Embryonic facial prominence (tissue), 1 donor: Measurements from ENCODE around the gene TRAPPC3L.
"Not testable (repeated sequence)": the region's sequence is repeated elsewhere in the genome, so short reads cannot be mapped to it uniquely, and the experiment has no call there.

Experiments
- DNase-seq: peaks from one replicate; pipeline ENCODE4 v3.0.0-alpha.2; 2016; ENCODE audit errors: extremely low spot score

The TRAPPC3L gene

GRCh38 chr6:116513224-116513875 lies 32.1 kb downstream of the TRAPPC3L start:
- no peak for DNase-seq

GRCh38 chr6:116512734-116513133 lies 32.8 kb downstream of the TRAPPC3L start:
- peak; percentile 5 for DNase-seq

GRCh38 chr6:116512111-116512559 lies 33.3 kb downstream of the TRAPPC3L start:
- DNase-seq: no peak

- DNase-seq: peak; percentile 5
Observed at GRCh38 chr6:116511424-116512110, 33.9 kb downstream of the TRAPPC3L start, which contains the start of gene CALHM5. TSS of gene CALHM5 (plus strand) at chr6:116511639. CDS start at chr6:116511697, 58 bp downstream.

GRCh38 chr6:116508527-116508926 lies 37.0 kb downstream of the TRAPPC3L start:
- no peak for DNase-seq

- DNase-seq: no peak
Observed at GRCh38 chr6:116507324-116507723, 38.2 kb downstream of the TRAPPC3L start.

- no peak for DNase-seq
Observed at GRCh38 chr6:116500969-116501433, 44.5 kb downstream of the TRAPPC3L start.

- no peak for DNase-seq
Observed at GRCh38 chr6:116497113-116497676, 48.3 kb downstream of the TRAPPC3L start.

- DNase-seq: not testable (repeated sequence)
Observed at GRCh38 chr6:116495161-116495560, 50.3 kb downstream of the TRAPPC3L start.

GRCh38 chr6:116492331-116493067 lies 53.0 kb downstream of the TRAPPC3L start:
- DNase-seq: no peak

- no peak for DNase-seq
Observed at GRCh38 chr6:116491610-116492330, 53.7 kb downstream of the TRAPPC3L start.

GRCh38 chr6:116485559-116486184 lies 59.8 kb downstream of the TRAPPC3L start:
- DNase-seq: no peak

GRCh38 chr6:116483616-116484015 lies 61.9 kb downstream of the TRAPPC3L start:
- DNase-seq: no peak

GRCh38 chr6:116482780-116483179 lies 62.7 kb downstream of the TRAPPC3L start:
- DNase-seq: no peak

- DNase-seq: no peak
Observed at GRCh38 chr6:116476002-116476678, 69.3 kb downstream of the TRAPPC3L start.

- DNase-seq: no peak
Observed at GRCh38 chr6:116475141-116475540, 70.3 kb downstream of the TRAPPC3L start.

GRCh38 chr6:116472706-116473105 lies 72.8 kb downstream of the TRAPPC3L start:
- no peak for DNase-seq

- DNase-seq: no peak
Observed at GRCh38 chr6:116471531-116471930, 74.0 kb downstream of the TRAPPC3L start.

GRCh38 chr6:116468293-116468692 lies 77.2 kb downstream of the TRAPPC3L start:
- DNase-seq: no peak

- DNase-seq: no peak
Observed at GRCh38 chr6:116467514-116467913, 78.0 kb downstream of the TRAPPC3L start.
